Type B pancreatic cell (in vitro differentiated cells): ENCODE results near the gene CPT1C. TPM values are rescaled to one million over a fixed set of nuclear protein-coding genes. Genes with fewer than 3 reads are reported as not detected.
"Not testable (repeated sequence)": the region's sequence is repeated elsewhere in the genome, so short reads cannot be mapped to it uniquely, and the experiment has no call there.

Experiments
- DNase-seq: peaks from one replicate; pipeline ENCODE4 v3.0.0; 2021; ENCODE audit warnings: mixed read lengths; ENCODE audit not compliant: unreplicated experiment; ENCODE audit errors: extremely low spot score
- H3K27ac Mint-ChIP-seq: 2 replicates; pipeline ENCODE4 v1.8.0; 2021; ENCODE audit warnings: mild to moderate bottlenecking, mixed read lengths
- H3K27me3 Mint-ChIP-seq: 2 replicates; pipeline ENCODE4 v1.8.0; 2021; ENCODE audit warnings: mixed read lengths
- H3K36me3 Mint-ChIP-seq: 2 replicates; pipeline ENCODE4 v1.8.0; 2021; ENCODE audit warnings: mixed read lengths
- H3K4me1 Mint-ChIP-seq: one replicate; pipeline ENCODE4 v1.8.0; 2021; ENCODE audit warnings: mixed read lengths; ENCODE audit not compliant: unreplicated experiment
- H3K4me3 Mint-ChIP-seq: 2 replicates; pipeline ENCODE4 v1.8.0; 2021; ENCODE audit warnings: mild to moderate bottlenecking, mixed read lengths
- H3K9me3 Mint-ChIP-seq: 2 replicates; pipeline ENCODE4 v1.8.0; 2021; ENCODE audit warnings: mixed read lengths
- total RNA-seq: library from RNA; stranded (reverse); gene quantifications from 2 replicates; pipeline ENCODE4 v1.2.1, GENCODE V29; 2021; ENCODE audit warnings: low replicate concordance
- TF ChIP-seq, protein P1 (sequence below): fragments of 200-600 bp; sonication (generic); conservative IDR thresholded peaks from 2 replicates; pipeline ENCODE4 v1.5.0; 2021; ENCODE audit warnings: antibody characterized with exemption, mild to moderate bottlenecking

CPT1C gene
- total RNA-seq, 1 donor from 2014 or later = 65.0 TPM

DNA sequence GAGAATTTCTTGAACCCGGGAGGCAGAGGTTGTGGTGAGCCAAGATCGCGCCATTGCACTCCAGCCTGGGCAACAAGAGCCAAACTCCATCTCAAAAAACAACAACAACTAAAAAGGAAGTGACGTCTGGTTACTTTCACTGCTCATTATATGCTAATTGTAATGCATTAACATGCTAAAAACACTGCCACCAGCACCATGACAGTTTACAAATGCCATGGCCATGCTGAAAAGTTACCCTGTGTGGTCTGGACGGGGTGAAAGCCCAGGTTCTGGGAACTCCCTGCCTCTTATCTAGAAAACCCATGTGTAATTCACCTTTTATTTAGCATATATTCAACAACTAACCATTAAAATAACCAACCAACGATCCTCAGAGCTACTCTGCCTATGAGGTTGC is 28.1 kb downstream of the CPT1C start:
- TF ChIP-seq, protein P1, sequence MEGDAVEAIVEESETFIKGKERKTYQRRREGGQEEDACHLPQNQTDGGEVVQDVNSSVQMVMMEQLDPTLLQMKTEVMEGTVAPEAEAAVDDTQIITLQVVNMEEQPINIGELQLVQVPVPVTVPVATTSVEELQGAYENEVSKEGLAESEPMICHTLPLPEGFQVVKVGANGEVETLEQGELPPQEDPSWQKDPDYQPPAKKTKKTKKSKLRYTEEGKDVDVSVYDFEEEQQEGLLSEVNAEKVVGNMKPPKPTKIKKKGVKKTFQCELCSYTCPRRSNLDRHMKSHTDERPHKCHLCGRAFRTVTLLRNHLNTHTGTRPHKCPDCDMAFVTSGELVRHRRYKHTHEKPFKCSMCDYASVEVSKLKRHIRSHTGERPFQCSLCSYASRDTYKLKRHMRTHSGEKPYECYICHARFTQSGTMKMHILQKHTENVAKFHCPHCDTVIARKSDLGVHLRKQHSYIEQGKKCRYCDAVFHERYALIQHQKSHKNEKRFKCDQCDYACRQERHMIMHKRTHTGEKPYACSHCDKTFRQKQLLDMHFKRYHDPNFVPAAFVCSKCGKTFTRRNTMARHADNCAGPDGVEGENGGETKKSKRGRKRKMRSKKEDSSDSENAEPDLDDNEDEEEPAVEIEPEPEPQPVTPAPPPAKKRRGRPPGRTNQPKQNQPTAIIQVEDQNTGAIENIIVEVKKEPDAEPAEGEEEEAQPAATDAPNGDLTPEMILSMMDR = no peak
- Mint-ChIP-seq H3K9me3 (no peaks in the 10 kb centered on the region), H3K4me1 (peaks cover 5% of the 10 kb centered on the region), H3K27me3 (no peaks in the 10 kb centered on the region), H3K27ac (no peak overlapping the region), H3K36me3 (peaks cover 4% of the 10 kb centered on the region), H3K4me3 (no peak overlapping the region)
- DNase-seq = no peak

DNA sequence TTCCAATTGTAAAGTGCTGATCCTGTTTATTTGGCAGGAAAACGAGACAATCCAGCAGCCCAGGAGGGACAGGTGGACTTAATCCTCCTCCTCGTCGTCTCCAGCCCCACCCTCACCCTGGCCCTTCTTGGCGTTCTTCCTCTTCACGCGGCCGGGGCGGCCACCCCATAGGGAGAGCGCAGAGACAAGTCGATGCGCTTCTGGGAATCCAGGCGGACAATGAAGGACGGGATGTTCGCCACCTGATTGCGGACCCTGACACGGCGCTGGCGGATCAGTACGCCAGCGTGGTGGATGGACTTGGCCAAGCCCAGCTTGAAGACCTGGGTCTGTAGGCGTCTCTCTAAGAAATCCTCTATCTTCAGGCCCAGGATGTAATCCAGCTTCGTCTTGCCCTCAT is 28.5 kb downstream of the CPT1C start:
- not testable (repeated sequence) for H3K9me3 Mint-ChIP-seq, DNase-seq, H3K4me1 Mint-ChIP-seq, H3K27me3 Mint-ChIP-seq, H3K4me3 Mint-ChIP-seq, H3K36me3 Mint-ChIP-seq, H3K27ac Mint-ChIP-seq

DNA sequence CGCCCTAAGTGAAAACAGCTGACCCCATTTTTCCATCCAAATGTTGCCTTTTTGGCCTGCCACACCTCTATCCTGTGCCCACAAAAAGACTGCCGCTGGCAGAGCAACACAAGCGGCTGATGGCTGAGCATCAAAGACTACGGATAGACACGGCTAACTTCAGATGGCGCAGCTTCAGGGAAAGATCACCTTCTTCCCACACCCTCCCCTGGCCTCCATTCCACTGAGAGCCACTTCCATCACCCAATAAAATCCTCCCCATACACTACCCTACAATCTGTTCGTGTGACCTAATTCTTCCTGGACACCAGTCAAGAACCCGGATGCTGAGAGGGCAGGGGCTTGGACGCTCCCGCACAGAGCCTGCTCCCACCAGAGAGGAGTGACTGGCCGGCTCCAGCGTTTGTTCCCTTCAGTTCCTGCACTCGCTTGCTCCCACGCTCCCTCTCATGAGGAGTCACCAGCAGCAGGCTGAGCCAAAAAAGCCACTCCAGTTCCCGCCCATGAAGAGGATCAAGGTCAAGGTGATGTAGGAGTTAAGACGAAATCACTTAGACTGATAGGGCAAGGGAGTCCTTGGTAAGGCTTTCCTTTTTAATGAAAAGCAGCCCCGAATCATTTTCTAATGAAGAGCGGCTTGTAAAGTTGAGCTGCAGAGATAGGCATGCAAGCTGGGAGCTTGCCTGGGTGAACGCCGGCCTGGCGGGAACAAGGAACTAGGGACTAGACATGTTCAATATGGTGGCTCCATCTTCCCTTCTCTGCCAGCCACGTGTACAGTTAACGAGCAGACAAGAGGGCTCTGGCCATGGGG is 36.5 kb downstream of the CPT1C start:
- no peaks in the 10 kb centered on the region for H3K9me3 Mint-ChIP-seq
- TF ChIP-seq, protein P1 = no peak
- no peaks in the 10 kb centered on the region for H3K36me3 Mint-ChIP-seq
- no peak overlapping the region for H3K4me3 Mint-ChIP-seq
- H3K27ac Mint-ChIP-seq = no peak overlapping the region
- H3K4me1 Mint-ChIP-seq = no peaks in the 10 kb centered on the region
- DNase-seq = no peak
- no peaks in the 10 kb centered on the region for H3K27me3 Mint-ChIP-seq

DNA sequence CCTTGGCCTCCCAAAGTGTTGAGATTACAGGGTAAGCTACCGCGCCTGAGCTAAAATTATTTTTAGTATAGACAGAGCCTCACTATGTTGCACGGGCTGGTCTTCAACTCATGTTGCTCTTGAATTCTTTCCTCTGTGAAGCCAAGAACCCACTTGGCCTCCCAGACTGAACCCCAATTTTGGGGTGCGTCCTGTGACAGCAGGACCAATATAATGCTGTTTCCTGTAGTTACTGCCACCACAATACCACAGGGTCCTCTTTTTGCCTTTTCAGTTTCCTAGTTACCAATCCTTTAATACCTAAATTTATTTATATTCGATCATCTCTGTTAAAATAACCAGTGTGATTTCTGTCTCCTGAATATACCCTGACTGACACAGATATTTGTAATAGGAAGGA is 39.2 kb downstream of the CPT1C start:
- TF ChIP-seq, protein P1 = no peak
- no peak overlapping the region for H3K4me3 Mint-ChIP-seq
- no peak for DNase-seq
- no peaks in the 10 kb centered on the region for H3K9me3 Mint-ChIP-seq
- no peak overlapping the region for H3K27ac Mint-ChIP-seq
- no peaks in the 10 kb centered on the region for H3K27me3 Mint-ChIP-seq
- no peaks in the 10 kb centered on the region for H3K4me1 Mint-ChIP-seq
- H3K36me3 Mint-ChIP-seq = no peaks in the 10 kb centered on the region

DNA sequence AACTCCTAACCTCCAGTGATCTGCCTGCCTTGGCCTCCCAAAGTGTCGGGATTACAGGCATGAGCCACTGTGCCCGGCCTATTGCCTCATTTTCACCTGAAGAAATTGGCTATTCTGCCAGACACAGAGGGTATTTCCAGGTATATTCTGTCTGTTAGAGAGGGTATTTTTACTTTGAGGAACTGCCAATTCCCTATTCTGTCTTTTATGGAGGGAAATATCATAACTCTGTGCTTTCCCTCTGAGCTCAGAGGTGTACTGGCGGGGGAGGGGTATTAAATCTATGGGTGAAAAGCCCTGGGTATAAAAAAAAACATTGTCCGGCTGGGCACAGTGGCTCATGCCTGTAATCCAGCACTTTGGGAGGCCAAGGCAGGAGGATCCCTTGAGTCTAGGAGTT is 47.4 kb downstream of the CPT1C start:
- Mint-ChIP-seq H3K9me3 (no peaks in the 10 kb centered on the region), H3K4me3 (no peak overlapping the region), H3K36me3 (no peaks in the 10 kb centered on the region), H3K27me3 (no peaks in the 10 kb centered on the region), H3K4me1 (no peaks in the 10 kb centered on the region), H3K27ac (no peak overlapping the region)
- DNase-seq = no peak
- TF ChIP-seq, protein P1 = no peak

DNA sequence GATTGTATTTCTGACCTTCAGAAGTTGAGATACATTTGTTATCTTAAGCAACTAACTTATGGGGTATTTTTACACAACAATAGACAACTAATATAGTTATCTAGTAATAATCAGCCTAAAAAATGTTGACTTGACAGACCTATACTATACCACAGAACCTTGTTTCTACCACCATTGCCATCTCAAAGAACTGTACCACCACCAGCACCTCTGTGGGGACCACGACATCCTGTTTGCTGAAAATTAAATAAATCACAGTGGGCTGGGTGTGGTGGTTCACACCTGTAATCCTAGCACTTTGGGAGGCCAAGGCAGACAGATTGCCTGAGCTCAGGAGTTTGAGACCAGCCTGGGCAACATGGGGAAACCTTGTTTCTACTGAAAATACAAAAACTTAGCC is 48.2 kb downstream of the CPT1C start:
- no peak for DNase-seq
- H3K4me3 Mint-ChIP-seq = no peak overlapping the region
- no peaks in the 10 kb centered on the region for H3K36me3 Mint-ChIP-seq
- TF ChIP-seq, protein P1 = no peak
- H3K9me3 Mint-ChIP-seq = no peaks in the 10 kb centered on the region
- H3K4me1 Mint-ChIP-seq = no peaks in the 10 kb centered on the region
- H3K27ac Mint-ChIP-seq = no peak overlapping the region
- H3K27me3 Mint-ChIP-seq = no peaks in the 10 kb centered on the region
